K562 (cell line): ENCODE data around the gene SLAMF6. TPM values are rescaled to one million over a fixed set of nuclear protein-coding genes. Genes with fewer than 3 reads are reported as not detected.

Experiments
- ARHGAP35 ChIP-seq: fragments of 450-650 bp; IDR thresholded peaks from 2 replicates; pipeline ENCODE4 v1.6.1; 2018; ENCODE audit not compliant: partially characterized antibody
- BRCA1 ChIP-seq, 2 experiments: fragments of 450-650 bp in 1 of 2; sonication (generic) in 1 of 2; formaldehyde crosslinking in 1 of 2; IDR thresholded peaks; 2 replicates each; pipeline versions ENCODE4 v1.5.0 to v1.6.1; 2017 to 2020; ENCODE audit warnings: mild to moderate bottlenecking in 1 of 2, missing genetic modification reagents in 1 of 2
- CEBPB ChIP-seq: fragments of 450-650 bp; IDR thresholded peaks from 2 replicates; pipeline ENCODE4 v1.6.1; 2016; ENCODE audit warnings: missing genetic modification characterization, missing compliant biosample characterization
- FOSL1 ChIP-seq: fragments of 200-800 bp; sonication (Bioruptor generic); conservative IDR thresholded peaks from 2 replicates; pipeline ENCODE4 v1.6.1; 2016; ENCODE audit warnings: missing genetic modification characterization, missing compliant biosample characterization
- HLTF ChIP-seq: fragments of 450-650 bp; IDR thresholded peaks from 2 replicates; pipeline ENCODE4 v1.6.1; 2016
- HNRNPH1 ChIP-seq: fragments of 200-400 bp; formaldehyde crosslinking; optimal IDR thresholded peaks from 2 replicates; pipeline ENCODE3; 2017; ENCODE audit warnings: low read depth, mild to moderate bottlenecking, low read length, moderate library complexity
- HNRNPL ChIP-seq: fragments of 200-400 bp; formaldehyde crosslinking; IDR thresholded peaks from 2 replicates; pipeline ENCODE4 v1.6.1; 2017; ENCODE audit warnings: low read depth, mild to moderate bottlenecking, low read length
- HSF4 ChIP-seq: fragments of 250-450 bp; sonication (Bioruptor Pico); IDR thresholded peaks from 2 replicates; pipeline ENCODE4 v2.1.2; 2022; ENCODE audit warnings: mild to moderate bottlenecking, moderate library complexity, borderline replicate concordance
- JUND ChIP-seq, 2 experiments: IDR thresholded peaks; 2 replicates in 1 of 2; 3 replicates in 1 of 2; pipeline ENCODE4 v1.6.1; 2011; ENCODE audit warnings: borderline replicate concordance in 2 of 2, low read depth in 2 of 2, low read length in 2 of 2, improper control_type of control experiment in 1 of 2, missing biosample characterization in 1 of 2, missing genetic modification characterization in 1 of 2, missing genetic modification reagents in 1 of 2
- KDM1A ChIP-seq, 2 experiments: fragments of 450-650 bp; IDR thresholded peaks; 2 replicates each; pipeline ENCODE4 v1.6.1; 2016; ENCODE audit warnings: mild to moderate bottlenecking in 2 of 2
- MAFG ChIP-seq: fragments of 450-650 bp; conservative IDR thresholded peaks from 2 replicates; pipeline ENCODE4 v1.6.1; 2016; ENCODE audit warnings: missing genetic modification characterization, missing compliant biosample characterization
- MEF2D ChIP-seq: conservative IDR thresholded peaks from 2 replicates; pipeline ENCODE4 v1.6.1; 2016; ENCODE audit warnings: low read depth, missing genetic modification characterization, missing compliant biosample characterization
- NCOA4 ChIP-seq: fragments of 450-650 bp; IDR thresholded peaks from 2 replicates; pipeline ENCODE4 v1.6.1; 2018; ENCODE audit warnings: mild to moderate bottlenecking; ENCODE audit not compliant: partially characterized antibody
- NFATC3 ChIP-seq: fragments of 450-650 bp; IDR thresholded peaks from 2 replicates; pipeline ENCODE4 v1.6.1; 2017; ENCODE audit warnings: mild to moderate bottlenecking
- PML ChIP-seq: IDR thresholded peaks from 2 replicates; pipeline ENCODE4 v1.6.1; 2012; ENCODE audit warnings: low read length, inconsistent platforms
- PTRF ChIP-seq: fragments of 450-650 bp; IDR thresholded peaks from 2 replicates; pipeline ENCODE4 v1.6.1; 2016; ENCODE audit warnings: mild to moderate bottlenecking, missing genetic modification characterization, missing compliant biosample characterization
- RBBP5 ChIP-seq: fragments of 200-600 bp; sonication (generic); IDR thresholded peaks from 2 replicates; pipeline ENCODE4 v1.6.1; 2012; ENCODE audit warnings: borderline replicate concordance, mild to moderate bottlenecking, low read length, control low read depth, inconsistent platforms; ENCODE audit not compliant: insufficient read depth, poor library complexity, severe bottlenecking
- RBM25 ChIP-seq: fragments of 200-400 bp; formaldehyde crosslinking; IDR thresholded peaks from 2 replicates; pipeline ENCODE4 v1.6.1; 2018; ENCODE audit warnings: low read length, low read depth, moderate library complexity; ENCODE audit not compliant: severe bottlenecking
- RNF219 ChIP-seq: fragments of 250-450 bp; sonication (Bioruptor Pico); IDR thresholded peaks from 2 replicates; pipeline ENCODE4 v1.5.0; 2022; ENCODE audit warnings: mild to moderate bottlenecking
- TFAM ChIP-seq: fragments of 250-450 bp; sonication (Bioruptor Pico); conservative IDR thresholded peaks from 2 replicates; pipeline ENCODE4 v1.5.0; 2021; ENCODE audit warnings: mild to moderate bottlenecking, moderate library complexity
- ZBED1 ChIP-seq: IDR thresholded peaks from 2 replicates; pipeline ENCODE4 v1.6.1; 2014
- ZBTB12 ChIP-seq: fragments of 250-450 bp; sonication (Bioruptor Pico); IDR thresholded peaks from 2 replicates; pipeline ENCODE4 v1.4.0; 2020
- ZNF133 ChIP-seq: fragments of 250-450 bp; sonication (Bioruptor Pico); IDR thresholded peaks from 2 replicates; pipeline ENCODE4 v1.4.0; 2020; ENCODE audit warnings: mild to moderate bottlenecking
- ZNF184 ChIP-seq: sonication (generic); formaldehyde crosslinking; IDR thresholded peaks from 2 replicates; pipeline ENCODE4 v1.5.0; 2020; ENCODE audit warnings: missing genetic modification reagents
- ZNF561 ChIP-seq: fragments of 450-650 bp; formaldehyde crosslinking; conservative IDR thresholded peaks from 2 replicates; pipeline ENCODE4 v1.4.0; 2020; ENCODE audit warnings: mild to moderate bottlenecking, moderate library complexity
- ZNF586 ChIP-seq: fragments of 450-650 bp; formaldehyde crosslinking; conservative IDR thresholded peaks from 2 replicates; pipeline ENCODE4 v1.4.0; 2020; ENCODE audit warnings: mild to moderate bottlenecking, moderate library complexity
- ZNF695 ChIP-seq: fragments of 450-650 bp; formaldehyde crosslinking; IDR thresholded peaks from 2 replicates; pipeline ENCODE4 v1.4.0; 2020; ENCODE audit warnings: mild to moderate bottlenecking, moderate library complexity
- ZNF79 ChIP-seq: fragments of 250-450 bp; sonication (Bioruptor Pico); IDR thresholded peaks from 2 replicates; pipeline ENCODE4 v1.4.0; 2020; ENCODE audit warnings: low read depth, mild to moderate bottlenecking, moderate library complexity
- polyA plus RNA-seq, 8 experiments: library from polyadenylated mRNA; depleted of rRNA in 4 of 8; stranded (reverse) in 5 of 8; unstranded in 3 of 8; fragments of >200 nt; fragmentation: Nextera tagmentation in 2 of 8; fragmentation: Illumina TruSeq in 1 of 8; extraction: Ambion mirVana in 2 of 8; extraction: Trizol in 1 of 8; gene quantifications; 2 replicates each; pipeline versions ENCODE4 v1.2.1 to v1.2.3, GENCODE V29; 2011 to 2014; ENCODE audit warnings: inconsistent platforms in 1 of 8, missing spikeins in 1 of 8
- total RNA-seq, 7 experiments: library from RNA; depleted of rRNA in 6 of 7; stranded (reverse); fragments of >200 nt in 6 of 7; fragmentation: Illumina TruSeq in 2 of 7; extraction: Trizol in 2 of 7; gene quantifications; 2 replicates each; pipeline versions ENCODE4 v1.2.1 to v1.2.3, GENCODE V29; 2011 to 2021; ENCODE audit warnings: low replicate concordance in 1 of 7
- TF ChIP-seq, protein P1 (sequence below): fragments of 250-450 bp; sonication (Bioruptor Pico); IDR thresholded peaks from 2 replicates; pipeline ENCODE4 v1.8.0; 2021; ENCODE audit warnings: moderate library complexity, mild to moderate bottlenecking, inconsistent platforms

The SLAMF6 gene
- total and polyA plus RNA-seq, 9 of the 15 experiments (the other 6 are each of a cell fraction or from before 2014, with no cell fraction given) = 0.56 to 4.8 (median 1.1) TPM

- TF ChIP-seq ZNF586 (CRISPR knock-in tag) = no peak
- TF ChIP-seq HSF4 (CRISPR knock-in tag) = no peak
- no peak for TF ChIP-seq NFATC3
- no peak for TF ChIP-seq FOSL1 (tag)
- TF ChIP-seq ZNF561 (CRISPR knock-in tag) = 0 out of 2 replicates have a peak, but pooled peaks have one; percentile 53
- no peak for TF ChIP-seq JUND (IDR thresholded peaks at IDR 0.05; ENCODE audit: borderline replicate concordance, low read depth, low read length)
- TF ChIP-seq JUND (tag; IDR thresholded peaks at IDR 0.05; ENCODE audit: borderline replicate concordance, low read depth, low read length) = no peak
- no peak for TF ChIP-seq MAFG (tag)
- TF ChIP-seq TFAM (CRISPR knock-in tag) = no peak
- TF ChIP-seq, protein P1, sequence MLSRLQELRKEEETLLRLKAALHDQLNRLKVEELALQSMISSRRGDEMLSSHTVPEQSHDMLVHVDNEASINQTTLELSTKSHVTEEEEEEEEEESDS (CRISPR knock-in tag) = no peak
- no peak for TF ChIP-seq BRCA1 (IDR thresholded peaks at IDR 0.05)
- TF ChIP-seq BRCA1 (CRISPR knock-in tag; IDR thresholded peaks at IDR 0.05) = no peak
- TF ChIP-seq ZBTB12 (CRISPR knock-in tag) = no peak
- no peak for TF ChIP-seq ZNF133
- no peak for TF ChIP-seq ARHGAP35
- no peak for TF ChIP-seq RBBP5
- TF ChIP-seq CEBPB (tag) = peak; percentile 43; the same call in 1 of the 2 replicates
- TF ChIP-seq ZNF79 (CRISPR knock-in tag) = peak; percentile 55; the same call in 1 of the 2 replicates
- no peak for TF ChIP-seq RNF219 (CRISPR knock-in tag)
- TF ChIP-seq ZBED1 = no peak
- TF ChIP-seq PTRF (tag) = no peak
- no peak for TF ChIP-seq HNRNPH1
- no peak for TF ChIP-seq KDM1A (IDR thresholded peaks at IDR 0.05)
- no peak for TF ChIP-seq HLTF
- no peak for TF ChIP-seq RBM25
- TF ChIP-seq PML = no peak
- no peak; the same call in 1 of the 2 replicates for TF ChIP-seq MEF2D
- TF ChIP-seq HNRNPL = no peak
- TF ChIP-seq NCOA4 = no peak
- no peak for TF ChIP-seq ZNF184 (CRISPR knock-in tag)
- no peak for TF ChIP-seq ZNF695 (CRISPR knock-in tag)
These were observed 27.5 kb upstream of the SLAMF6 start (continued) for GRCh38 chr1:160550572-160551034.
